ENCODE results near the gene LARGE2.
A peak's percentile ranks its signal among the peaks of the same experiment; 100 is the strongest.

The LARGE2 gene

DNA sequence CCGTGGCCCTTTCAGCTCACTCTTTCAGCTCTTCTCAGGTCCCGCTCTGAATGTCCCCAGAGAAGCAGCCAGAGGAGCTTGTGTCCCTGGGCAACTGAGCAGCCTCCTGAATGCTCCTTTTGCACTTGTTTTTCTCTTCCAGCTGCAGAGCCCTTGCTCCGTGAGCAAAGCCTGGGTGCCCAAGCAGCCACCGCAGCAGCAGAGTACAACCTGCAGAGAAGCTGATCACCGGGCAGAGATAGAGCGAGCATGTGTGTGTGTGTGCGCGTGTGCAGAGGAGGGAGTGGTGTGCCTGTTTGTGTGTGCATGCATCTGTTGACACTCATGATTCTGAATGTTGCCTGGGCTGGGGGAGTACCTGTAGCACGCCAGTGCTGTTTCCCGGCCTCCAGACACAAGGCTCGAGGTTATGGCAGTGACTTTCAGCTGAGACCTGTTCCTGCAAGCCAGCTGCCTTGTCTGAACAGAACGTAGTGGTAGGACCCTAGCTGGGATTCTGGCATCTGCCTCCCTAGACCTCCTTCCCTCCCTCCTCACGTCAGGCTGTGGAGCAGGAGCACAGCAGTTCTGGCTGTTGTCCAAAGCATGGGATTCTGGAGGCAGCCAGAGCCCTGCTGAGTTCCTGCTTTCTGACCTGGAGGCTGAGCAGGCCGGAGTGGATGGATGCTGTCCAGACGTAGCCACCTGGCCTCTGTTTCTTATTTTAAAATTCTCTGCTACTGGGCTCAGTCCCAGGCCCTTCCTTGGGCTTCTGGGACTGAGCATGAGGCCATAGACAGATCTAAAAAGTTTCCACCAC lies 41.5 kb upstream of the LARGE2 start:
- Histone ChIP-seq H3K4me3 (no peak overlapping the region), H3K27ac (no peak overlapping the region), H3K36me3 (peaks cover 30 to 66% (median 59%) of the 10 kb centered on the region in 3 donors), H3K4me1 (peaks cover 0 to 10% (median 6%) of the 10 kb centered on the region in 4 donors), H3K9me3 (no peaks in the 10 kb centered on the region), H3K27me3 (no peaks in the 10 kb centered on the region)
- DNase-seq: no peak
- TF ChIP-seq, protein P1, sequence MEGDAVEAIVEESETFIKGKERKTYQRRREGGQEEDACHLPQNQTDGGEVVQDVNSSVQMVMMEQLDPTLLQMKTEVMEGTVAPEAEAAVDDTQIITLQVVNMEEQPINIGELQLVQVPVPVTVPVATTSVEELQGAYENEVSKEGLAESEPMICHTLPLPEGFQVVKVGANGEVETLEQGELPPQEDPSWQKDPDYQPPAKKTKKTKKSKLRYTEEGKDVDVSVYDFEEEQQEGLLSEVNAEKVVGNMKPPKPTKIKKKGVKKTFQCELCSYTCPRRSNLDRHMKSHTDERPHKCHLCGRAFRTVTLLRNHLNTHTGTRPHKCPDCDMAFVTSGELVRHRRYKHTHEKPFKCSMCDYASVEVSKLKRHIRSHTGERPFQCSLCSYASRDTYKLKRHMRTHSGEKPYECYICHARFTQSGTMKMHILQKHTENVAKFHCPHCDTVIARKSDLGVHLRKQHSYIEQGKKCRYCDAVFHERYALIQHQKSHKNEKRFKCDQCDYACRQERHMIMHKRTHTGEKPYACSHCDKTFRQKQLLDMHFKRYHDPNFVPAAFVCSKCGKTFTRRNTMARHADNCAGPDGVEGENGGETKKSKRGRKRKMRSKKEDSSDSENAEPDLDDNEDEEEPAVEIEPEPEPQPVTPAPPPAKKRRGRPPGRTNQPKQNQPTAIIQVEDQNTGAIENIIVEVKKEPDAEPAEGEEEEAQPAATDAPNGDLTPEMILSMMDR (IDR thresholded peaks at IDR 0.05): no peak
- intact Hi-C loops (cut with DNase I; ENCODE audit: low total_unique reads): no loop called here

DNA sequence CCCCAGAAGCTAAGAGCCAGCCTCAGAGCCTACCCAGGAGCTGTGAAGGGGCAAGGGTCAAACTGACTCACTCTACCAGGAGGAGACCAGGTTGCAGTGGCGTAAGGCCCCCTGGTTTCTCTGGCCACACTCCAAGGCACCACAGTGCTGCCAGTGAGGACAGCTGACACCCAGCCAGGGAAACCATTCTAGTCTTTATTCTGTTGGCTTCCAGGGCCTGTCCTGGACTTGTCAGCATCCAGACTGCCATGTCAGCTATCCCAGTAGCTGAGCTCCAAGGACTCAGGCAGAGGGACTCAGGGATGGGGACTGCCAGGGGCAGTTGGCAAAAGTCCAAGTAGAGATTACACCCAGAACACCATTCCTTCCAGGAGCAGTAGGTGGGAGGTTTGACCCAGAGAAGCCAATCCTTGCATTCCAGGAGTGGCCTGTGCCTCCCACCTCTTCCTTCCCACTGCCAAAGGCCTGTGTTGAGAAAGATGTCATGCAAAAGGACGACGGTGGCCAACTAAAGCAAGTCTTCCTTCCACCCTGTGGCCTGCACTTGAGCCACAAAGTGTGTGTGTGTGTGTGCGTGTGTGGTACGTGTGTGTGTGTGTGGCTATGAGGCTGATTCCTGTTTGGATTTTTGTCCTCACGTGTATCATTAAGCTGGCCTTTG lies 40.6 kb upstream of the LARGE2 start:
- H3K4me3 ChIP-seq: no peak overlapping the region
- intact Hi-C loops (cut with DNase I; ENCODE audit: low total_unique reads): no loop called here
- no peaks in the 10 kb centered on the region for H3K9me3 ChIP-seq
- peaks cover 30 to 57% (median 50%) of the 10 kb centered on the region in 3 donors for H3K36me3 ChIP-seq
- H3K4me1 ChIP-seq: peaks cover 0 to 12% (median 7%) of the 10 kb centered on the region in 4 donors
- no peaks in the 10 kb centered on the region for H3K27me3 ChIP-seq
- TF ChIP-seq, protein P1 (IDR thresholded peaks at IDR 0.05): no peak
- no peak for DNase-seq
- no peak overlapping the region for H3K27ac ChIP-seq

DNA sequence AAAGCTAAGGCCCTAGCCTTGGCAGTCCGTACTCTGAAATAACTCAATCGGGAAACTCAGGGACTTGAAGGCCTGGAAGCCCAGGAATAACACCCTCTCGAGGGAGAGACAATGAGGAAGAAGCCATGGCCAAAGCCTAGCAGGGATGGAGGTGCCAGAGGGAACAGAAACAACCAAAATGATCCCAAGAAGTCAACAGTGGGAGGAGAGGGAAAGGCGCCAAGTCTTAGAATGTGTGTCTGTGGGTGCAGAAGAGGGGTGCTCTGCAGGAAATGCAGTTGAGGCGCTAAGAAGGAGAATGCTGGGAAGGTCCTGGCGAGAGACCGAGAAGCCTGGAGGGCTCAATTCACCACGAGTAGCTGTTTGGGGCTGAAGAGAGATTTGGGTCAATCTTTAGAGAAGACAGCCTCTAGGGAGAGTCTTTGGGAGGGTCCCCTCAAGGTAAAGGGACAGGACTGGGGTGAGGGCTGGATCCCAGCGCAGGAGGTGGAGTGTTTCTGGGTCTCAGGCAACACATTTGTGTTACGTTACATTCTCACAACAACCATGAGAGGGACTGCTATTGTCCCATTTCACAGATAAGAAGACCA lies 37.8 kb upstream of the LARGE2 start:
- no peak overlapping the region for H3K27ac ChIP-seq
- TF ChIP-seq, protein P1 (IDR thresholded peaks at IDR 0.05): no peak
- H3K4me3 ChIP-seq: no peak overlapping the region
- DNase-seq: no peak
- peaks cover 18 to 32% (median 32%) of the 10 kb centered on the region in 3 donors for H3K36me3 ChIP-seq
- intact Hi-C loops (cut with DNase I; ENCODE audit: low total_unique reads): no loop called here
- no peaks in the 10 kb centered on the region for H3K27me3 ChIP-seq
- H3K9me3 ChIP-seq: no peaks in the 10 kb centered on the region
- peaks cover 0 to 12% (median 7%) of the 10 kb centered on the region in 4 donors for H3K4me1 ChIP-seq

DNA sequence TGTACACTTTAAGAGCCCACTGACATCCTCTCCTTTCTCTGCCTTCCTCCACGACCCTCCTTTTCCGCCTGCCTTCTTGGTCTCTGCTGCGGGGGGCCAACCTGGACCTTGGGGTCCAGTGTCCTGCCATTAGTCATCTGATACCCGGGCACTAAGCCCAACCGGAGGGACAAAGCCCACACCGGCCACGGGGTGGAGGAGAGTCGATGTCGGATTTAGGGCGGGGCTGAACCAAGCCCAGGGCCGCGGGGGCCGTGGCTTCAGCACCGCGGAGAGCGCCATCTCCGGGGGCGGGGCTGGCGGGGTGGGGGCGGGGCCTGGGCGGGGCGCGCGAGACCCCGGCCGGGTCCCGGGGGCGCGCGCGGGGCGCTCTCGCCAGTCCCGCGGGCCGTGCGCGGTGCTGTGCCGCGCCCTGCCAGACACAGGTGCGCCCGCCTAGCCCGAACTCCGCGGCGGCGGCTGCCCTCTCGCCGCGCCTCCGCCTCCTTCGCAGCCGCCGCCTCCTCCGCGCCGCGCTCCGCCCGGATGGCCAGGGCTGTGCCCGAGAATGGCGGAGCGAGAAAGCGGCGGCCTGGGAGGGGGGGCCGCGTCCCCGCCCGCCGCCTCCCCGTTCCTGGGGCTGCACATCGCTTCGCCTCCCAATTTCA lies 37.1 kb upstream of the LARGE2 start, which contains the start of gene MAPK8IP1:
MAPK8IP1 (plus strand) TSS at position 378 of the 647 bp plus-strand sequence; CDS start at position 548, 170 bp downstream.
- intact Hi-C loops (cut with DNase I; ENCODE audit: low total_unique reads): no loop called here
- Histone ChIP-seq H3K4me1 (peaks cover 0 to 12% (median 7%) of the 10 kb centered on the region in 4 donors), H3K4me3 (peak within 1 kb of the TSS; percentile 43 to 60), H3K27ac (no peak within 1 kb of the TSS), H3K9me3 (no peaks in the 10 kb centered on the region), H3K27me3 (no peaks in the 10 kb centered on the region), H3K36me3 (peaks cover 17 to 26% (median 24%) of the 10 kb centered on the region in 3 donors)
- TF ChIP-seq, protein P1 (IDR thresholded peaks at IDR 0.05): no peak
- DNase-seq: no peak
